MG63 (cell line): ENCODE results near the gene SPSB1. TPM values are rescaled to one million over a fixed set of nuclear protein-coding genes. Genes with fewer than 3 reads are reported as not detected.
"Not testable (repeated sequence)": the region's sequence is repeated elsewhere in the genome, so short reads cannot be mapped to it uniquely, and the experiment has no call there.

Source experiments
- DNase-seq: peaks from one replicate; pipeline ENCODE4 v3.0.0-alpha.2; 2020
- H3K27me3 ChIP-seq: fragments of 250-450 bp; sonication (Bioruptor Pico); 2 replicates; pipeline ENCODE4 v1.5.1; 2020; ENCODE audit warnings: mild to moderate bottlenecking, moderate library complexity
- H3K36me3 ChIP-seq: fragments of 250-450 bp; sonication (Bioruptor Pico); 2 replicates; pipeline ENCODE4 v1.5.1; 2020; ENCODE audit warnings: mild to moderate bottlenecking, moderate library complexity
- H3K4me3 ChIP-seq: fragments of 250-450 bp; sonication (Bioruptor Pico); 2 replicates; pipeline ENCODE4 v1.5.1; 2020; ENCODE audit warnings: mild to moderate bottlenecking, moderate library complexity
- H3K9me3 ChIP-seq: fragments of 250-450 bp; sonication (Bioruptor Pico); 2 replicates; pipeline ENCODE4 v1.5.1; 2020; ENCODE audit warnings: mild to moderate bottlenecking, moderate library complexity
- total RNA-seq: library from RNA; depleted of rRNA; stranded (reverse); fragments of >200 nt; shearing (Covaris generic); gene quantifications from 2 replicates; pipeline ENCODE4 v1.2.3, GENCODE V29; 2014; ENCODE audit warnings: low replicate concordance

The SPSB1 gene
- total RNA-seq, 1 experiment from 2014 or later, result 11.4 TPM

DNA sequence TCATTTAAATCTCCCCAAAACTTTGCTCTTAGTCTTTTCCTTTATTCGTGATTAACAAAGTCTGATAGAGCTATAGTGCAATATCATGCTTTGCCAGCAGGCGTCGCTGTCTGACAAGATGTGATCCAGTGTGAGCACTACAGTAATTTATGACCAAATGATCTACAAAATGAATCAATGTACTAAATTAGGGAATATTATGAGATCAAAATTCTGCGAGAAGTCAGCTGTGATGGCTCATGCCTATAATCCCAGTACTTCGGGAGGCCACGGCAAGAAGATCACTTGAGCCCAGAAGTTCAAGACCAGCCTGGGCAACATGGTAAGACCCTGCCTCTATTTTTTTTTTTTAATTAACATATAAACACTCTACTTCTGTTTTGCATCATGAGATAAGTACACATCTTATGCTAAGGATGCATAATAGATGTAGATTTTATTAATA lies 3.6 kb upstream of the SPSB1 start:
- no peaks in the 10 kb centered on the region for H3K36me3 ChIP-seq
- no peaks in the 10 kb centered on the region for H3K27me3 ChIP-seq
- DNase-seq, result peak; percentile 64
- peaks cover 20% of the 10 kb centered on the region for H3K9me3 ChIP-seq
- H3K4me3 ChIP-seq, result no peak overlapping the region

DNA sequence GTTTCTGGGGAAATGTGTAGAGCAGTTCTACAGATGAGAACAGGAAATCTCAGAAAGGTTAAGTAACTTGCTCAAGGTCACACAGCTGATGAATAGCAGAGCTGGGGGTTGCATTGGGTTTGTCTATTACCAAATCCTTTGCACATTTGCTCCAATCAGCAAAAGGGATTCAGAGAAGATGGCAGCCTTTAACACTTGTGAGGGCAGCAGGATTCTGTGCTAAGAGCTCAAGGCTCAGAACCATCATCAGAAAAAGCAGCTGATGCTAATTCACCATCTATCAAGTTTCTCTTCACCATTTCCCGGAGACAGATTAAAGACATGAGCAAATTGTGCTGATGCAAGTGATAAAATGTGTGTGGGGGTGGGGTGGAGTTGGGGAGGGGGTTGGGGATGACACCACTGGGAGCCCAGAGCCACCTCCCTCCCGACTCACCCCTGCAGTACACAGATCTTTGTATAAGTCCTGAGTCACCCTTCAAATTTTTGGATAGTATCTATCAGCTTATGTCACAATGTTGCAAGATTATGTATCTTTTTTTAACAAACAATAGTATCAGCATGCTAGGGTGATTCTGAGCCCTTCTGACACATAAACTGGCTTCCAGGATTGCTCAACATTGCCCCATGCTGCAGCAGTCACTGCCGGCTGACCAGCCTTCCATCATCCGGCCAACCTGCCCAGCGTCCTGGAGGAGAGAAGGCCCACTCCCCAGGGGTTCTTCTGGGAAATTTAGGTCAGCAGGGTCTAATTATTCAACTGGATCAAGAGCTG lies 2.8 kb upstream of the SPSB1 start:
- Histone ChIP-seq H3K9me3 (peaks cover 15% of the 10 kb centered on the region), H3K4me3 (no peak overlapping the region), H3K27me3 (no peaks in the 10 kb centered on the region), H3K36me3 (no peaks in the 10 kb centered on the region)
- DNase-seq, result peak; percentile 87

DNA sequence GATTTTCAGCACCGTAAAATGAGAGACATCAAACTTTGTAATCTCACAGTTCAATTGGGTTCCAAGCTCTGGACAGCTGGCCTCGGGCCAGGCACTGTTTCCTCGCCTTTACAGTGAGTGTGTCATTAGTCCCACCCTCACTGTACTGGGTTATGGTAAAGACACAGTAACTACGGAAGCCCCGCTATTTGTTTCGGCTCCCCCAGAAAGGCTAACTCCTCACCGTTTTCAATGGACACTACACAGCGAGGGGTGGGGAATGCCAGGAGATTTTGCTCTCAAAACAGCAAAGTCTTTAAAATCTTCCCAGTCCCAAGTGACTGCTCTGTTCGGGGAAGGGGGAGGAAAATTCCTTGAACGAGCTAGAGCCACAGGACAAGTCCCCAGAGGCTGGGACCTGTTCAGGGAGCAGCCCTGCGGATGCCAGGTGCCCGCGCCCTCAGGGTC lies 757 bp upstream of the SPSB1 start:
- DNase-seq, result peak; percentile 46
- Histone ChIP-seq H3K9me3 (peaks cover 15% of the 10 kb centered on the region), H3K36me3 (peaks cover 3% of the 10 kb centered on the region; the same call in 1 of the 2 replicates), H3K27me3 (no peaks in the 10 kb centered on the region), H3K4me3 (peak overlapping the region; percentile 37; the same call in 1 of the 2 replicates)

DNA sequence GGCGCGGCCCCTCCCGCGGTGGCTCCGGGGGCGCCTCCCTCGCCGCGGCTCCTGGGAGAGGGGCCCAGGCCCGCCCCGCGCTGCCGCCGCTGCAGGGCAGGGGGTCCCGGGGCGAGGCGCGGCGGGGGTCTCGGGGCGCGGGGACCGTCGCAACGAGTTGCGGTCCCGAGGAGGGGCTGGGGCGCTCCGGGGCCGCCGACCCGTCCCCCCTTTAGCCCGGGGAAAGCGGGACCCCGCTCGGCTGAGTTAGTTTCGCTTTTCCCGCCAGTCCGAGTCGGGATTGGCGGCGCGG lies 493 bp downstream of the SPSB1 start:
- peak overlapping the region; percentile 88 for H3K4me3 ChIP-seq
- no peak for DNase-seq

DNA sequence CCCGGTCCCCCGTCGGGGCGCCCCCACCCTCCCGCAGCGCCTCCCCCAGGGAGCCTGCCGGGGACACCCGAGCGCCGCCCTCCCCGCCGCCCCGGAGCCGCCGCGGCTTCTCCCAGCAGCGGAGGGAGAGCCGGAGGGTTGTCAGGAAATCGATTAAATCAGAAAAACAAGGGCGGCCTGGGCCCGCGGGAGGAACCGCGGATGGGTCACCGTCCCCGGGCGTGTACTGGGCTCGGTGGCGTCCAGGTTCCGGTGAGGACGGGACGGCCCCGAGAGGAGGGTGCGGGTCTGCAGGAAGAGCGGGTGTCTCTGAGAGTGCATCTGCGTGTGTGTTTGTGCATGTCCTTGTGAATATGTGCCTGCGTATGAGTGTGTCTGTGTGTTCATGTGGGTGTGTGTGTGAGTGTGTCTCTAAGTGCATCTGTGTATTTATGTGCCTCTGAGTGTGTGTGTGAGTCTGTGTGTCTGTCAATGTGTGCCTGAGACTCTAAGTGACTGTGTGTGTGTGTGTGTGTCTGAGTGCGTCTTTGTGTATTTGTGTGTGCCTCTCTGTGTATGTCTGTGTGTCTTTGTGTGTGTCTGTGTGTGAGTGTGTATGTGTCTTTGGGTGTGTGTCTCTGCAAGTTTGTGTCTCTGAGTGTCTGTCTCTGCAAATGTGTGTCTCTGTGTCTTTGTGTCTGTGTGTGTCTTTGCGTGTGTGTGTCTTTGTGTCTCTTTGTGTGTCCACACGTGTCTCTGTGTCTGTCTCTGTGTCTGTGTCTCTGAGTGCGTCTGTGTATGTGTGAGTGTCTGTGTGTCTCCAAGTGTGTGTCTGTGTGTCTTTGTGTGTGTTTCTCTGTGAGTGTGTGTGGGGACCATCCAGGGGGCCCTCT lies 1.1 kb downstream of the SPSB1 start:
- peak; percentile 55 for DNase-seq
- Histone ChIP-seq H3K9me3 (peaks cover 2% of the 10 kb centered on the region), H3K36me3 (peaks cover 3% of the 10 kb centered on the region), H3K27me3 (no peaks in the 10 kb centered on the region), H3K4me3 (peak overlapping the region; percentile 88)

More for the DNA sequence above, 493 bp downstream of the SPSB1 start:
- peaks cover 3% of the 10 kb centered on the region for H3K36me3 ChIP-seq
- no peaks in the 10 kb centered on the region for H3K27me3 ChIP-seq
- H3K9me3 ChIP-seq, result peaks cover 8% of the 10 kb centered on the region

DNA sequence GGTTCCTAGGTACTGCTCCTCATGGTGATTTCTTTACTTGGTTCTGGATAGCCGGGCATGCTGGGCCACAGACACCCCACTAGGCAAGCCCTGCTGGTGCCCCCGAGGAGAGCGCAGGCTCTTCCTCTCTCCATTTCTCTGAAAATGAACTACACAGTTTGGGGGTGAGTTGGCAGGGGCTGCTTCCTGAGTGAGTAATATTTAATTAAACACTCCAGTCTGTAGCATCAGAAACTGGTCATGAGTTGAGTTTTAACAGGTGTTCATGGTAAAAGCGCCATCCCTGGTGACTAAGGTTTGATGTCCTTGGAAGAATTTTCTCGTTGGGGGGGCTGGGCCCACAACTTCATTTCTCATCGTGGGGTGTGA lies 1.7 kb downstream of the SPSB1 start:
- DNase-seq, result peak; percentile 76
- Histone ChIP-seq H3K36me3 (peaks cover 3% of the 10 kb centered on the region), H3K9me3 (no peaks in the 10 kb centered on the region; the same call in 1 of the 2 replicates), H3K4me3 (peak overlapping the region; percentile 88), H3K27me3 (no peaks in the 10 kb centered on the region)

DNA sequence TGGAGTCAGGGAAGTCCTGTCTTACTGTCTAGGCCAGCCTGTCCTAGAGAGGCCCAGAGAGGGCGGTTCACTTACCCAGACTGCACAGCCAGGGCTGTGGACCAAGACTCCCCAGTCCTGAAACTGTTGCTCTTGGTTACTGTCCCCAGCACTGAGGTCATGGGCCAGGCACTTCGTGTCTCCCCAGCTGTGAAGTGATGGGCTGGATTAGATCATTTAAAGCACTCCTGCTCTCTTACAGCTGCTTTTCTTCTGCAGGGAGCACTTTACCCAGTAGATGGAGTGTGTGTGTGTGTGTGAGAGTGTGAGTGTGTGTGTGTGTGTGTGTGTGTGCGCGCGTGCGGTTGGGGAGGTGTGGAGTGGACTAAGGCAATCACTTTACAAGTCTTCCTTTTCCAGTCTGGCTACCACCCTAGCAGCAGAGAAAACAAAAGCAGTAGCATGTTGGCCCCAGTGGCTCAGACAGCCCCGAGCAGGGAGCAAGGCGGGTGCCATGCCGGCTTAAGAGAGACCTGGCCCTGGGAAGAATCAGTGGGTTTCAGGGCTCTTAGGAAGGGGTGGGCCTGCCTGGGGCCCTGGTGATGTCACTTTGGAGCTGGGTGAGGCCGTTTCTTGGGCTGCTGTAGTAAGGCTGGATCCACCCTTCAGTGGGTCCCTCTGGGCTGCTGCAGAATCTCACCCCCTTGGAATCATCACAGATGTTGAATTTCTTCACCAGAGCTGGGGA lies 2.4 kb downstream of the SPSB1 start:
- DNase-seq, result no peak
- Histone ChIP-seq H3K27me3 (no peaks in the 10 kb centered on the region), H3K4me3 (peak overlapping the region; percentile 88; the same call in 1 of the 2 replicates), H3K36me3 (peaks cover 3% of the 10 kb centered on the region), H3K9me3 (no peaks in the 10 kb centered on the region)

DNA sequence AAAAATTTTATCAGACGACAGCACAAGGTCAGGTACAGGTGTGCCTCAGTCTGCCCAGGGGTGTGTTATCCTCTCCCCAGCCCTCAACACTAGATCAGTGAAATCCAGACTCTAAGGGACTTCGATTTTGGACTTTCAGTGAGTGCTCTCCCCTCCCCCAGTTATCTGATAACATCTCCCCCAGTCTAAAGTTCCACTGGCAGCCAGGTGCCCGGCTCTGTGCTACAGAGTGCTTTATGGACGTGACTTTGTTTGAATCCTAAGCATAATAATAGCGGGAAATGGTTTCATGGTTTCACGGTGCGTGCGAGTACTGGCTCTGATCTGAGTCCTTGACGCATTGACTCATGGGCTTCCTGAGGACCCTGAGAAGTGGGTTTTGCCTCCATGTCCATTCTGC lies 3.2 kb downstream of the SPSB1 start:
- H3K4me3 ChIP-seq, result no peak overlapping the region
- H3K9me3 ChIP-seq, result no peaks in the 10 kb centered on the region
- peaks cover 8% of the 10 kb centered on the region for H3K36me3 ChIP-seq
- no peak for DNase-seq
- no peaks in the 10 kb centered on the region for H3K27me3 ChIP-seq

DNA sequence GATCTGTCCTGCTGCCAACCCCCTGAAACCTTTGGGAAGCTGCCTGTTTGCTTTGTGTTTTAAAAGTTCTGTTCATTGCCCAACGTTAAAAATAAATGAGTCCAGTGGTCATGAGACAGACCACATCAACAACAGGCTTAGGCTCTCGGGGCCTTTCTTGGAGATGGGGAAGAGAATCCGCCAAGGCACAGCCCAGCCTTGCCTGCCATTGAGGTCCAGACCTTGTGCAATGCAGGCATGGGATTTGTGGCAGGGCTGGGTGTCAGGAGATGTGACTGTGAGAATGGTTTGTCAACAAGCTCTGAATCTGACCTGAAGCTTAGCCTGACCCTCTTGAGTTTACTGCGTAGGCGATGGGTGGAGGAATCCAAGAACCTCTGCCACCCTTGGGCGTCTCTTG lies 4.2 kb downstream of the SPSB1 start:
- H3K4me3 ChIP-seq, result no peak overlapping the region

DNA sequence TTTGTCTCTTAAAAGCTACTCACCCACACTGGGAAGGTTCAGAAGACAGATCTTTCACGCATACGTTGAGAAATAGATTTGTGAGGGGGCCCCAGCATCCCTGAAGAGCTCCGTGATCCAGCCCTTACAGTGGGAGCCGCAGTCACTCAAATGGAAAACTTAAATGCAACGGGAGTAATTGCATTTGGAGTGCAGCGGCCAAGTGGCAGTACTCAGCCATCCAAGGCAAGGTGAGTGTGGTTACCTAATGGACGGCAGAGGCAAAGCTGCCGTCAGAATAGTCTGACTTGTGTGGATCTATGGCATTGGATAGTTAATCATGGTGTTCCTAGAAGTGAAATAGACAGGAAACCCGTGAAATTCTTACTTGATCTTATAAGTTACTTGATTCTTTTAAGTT lies 5.1 kb downstream of the SPSB1 start:
- Histone ChIP-seq H3K36me3 (peaks cover 14% of the 10 kb centered on the region), H3K9me3 (no peaks in the 10 kb centered on the region), H3K4me3 (no peak overlapping the region), H3K27me3 (no peaks in the 10 kb centered on the region)
- DNase-seq, result no peak

More for the DNA sequence above, 4.2 kb downstream of the SPSB1 start:
- no peaks in the 10 kb centered on the region for H3K9me3 ChIP-seq
- no peaks in the 10 kb centered on the region for H3K27me3 ChIP-seq
- peaks cover 13% of the 10 kb centered on the region for H3K36me3 ChIP-seq
- no peak for DNase-seq

DNA sequence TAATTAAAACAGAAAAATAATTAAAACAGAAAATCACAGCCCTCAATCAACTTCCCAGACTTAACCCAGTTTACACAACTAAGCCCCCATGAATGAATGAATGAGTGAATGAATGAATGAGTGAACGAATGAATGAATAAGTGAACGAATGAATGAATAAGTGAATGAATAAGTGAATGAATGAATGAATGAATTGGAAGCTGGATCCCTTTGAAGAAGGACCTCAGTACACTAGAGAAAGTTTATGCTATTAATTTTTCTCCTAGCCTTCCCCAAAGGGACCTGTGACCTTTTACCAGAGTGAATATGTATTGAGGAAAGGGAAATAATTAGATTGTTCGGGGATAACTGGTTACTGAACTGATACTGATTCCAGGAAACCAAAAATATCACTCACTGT lies 5.6 kb downstream of the SPSB1 start:
- Histone ChIP-seq H3K27me3 (no peaks in the 10 kb centered on the region), H3K36me3 (peaks cover 14% of the 10 kb centered on the region), H3K9me3 (no peaks in the 10 kb centered on the region), H3K4me3 (no peak overlapping the region)
- no peak for DNase-seq

DNA sequence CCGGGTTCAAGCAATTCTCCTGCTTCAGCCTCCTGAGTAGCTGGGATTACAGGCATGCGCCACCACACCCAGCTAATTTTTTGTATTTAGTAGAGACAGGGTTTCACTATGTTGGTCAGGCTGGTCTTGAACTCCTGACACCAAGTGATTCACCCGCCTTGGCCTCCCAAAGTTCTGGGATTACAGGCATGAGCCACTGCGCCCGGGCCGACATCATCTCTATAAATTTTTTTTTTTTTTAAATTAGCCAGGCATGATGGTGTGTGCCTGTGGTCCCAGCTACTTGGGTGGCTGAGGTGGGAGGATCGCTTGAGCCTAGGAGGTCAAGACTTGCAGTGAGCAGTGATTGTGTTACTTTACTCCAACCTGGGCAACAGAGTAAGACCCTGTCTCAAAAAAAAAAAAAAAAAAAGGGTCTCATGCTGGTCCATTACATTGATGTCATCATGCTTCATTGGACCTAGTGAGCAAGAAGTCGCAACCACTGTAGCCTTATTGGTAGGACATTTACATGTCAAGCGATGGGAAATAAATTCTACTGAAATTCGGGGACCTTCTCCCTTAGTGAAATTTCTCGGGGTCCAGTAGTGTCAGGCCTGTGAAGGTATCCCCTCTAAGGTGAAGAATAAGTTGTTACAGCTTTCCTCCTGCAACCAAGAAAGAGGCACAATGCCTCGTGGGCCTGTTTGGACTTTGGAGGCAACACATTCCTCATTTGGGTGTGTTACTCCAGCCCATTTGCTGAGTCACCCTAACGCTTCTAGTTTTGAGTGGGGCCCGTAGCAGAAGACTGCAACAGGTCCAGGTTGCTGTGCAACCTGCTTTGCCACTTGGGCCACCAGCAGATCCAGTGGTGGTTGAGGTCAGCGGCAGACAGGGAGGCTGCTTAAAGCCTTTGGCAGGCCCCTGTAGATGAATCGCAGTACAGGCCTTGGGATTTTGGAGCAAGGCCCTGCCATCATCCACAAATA lies 7.2 kb downstream of the SPSB1 start:
- H3K27me3 ChIP-seq, H3K9me3 ChIP-seq, H3K4me3 ChIP-seq: not testable (repeated sequence)
- peaks cover 14% of the 10 kb centered on the region for H3K36me3 ChIP-seq
- peak; percentile 81 for DNase-seq

DNA sequence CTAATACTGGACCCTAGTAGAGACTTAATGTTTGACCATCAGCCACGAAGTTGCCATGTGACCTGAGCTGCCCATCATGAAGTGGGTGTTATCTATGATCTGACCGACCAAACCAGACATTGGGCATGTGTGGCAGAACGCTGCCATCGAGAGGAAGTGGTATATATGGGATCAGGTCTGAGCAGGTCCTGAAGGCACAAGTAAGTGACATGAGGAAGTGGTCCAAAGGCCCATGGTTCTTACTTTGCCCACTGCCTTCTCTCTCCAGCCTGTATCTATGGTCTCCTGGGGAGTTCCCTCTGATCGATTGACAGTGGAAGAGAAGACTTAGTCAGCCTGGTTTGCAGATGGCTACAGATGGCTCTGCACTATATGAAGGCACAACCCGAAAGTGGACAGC lies 7.9 kb downstream of the SPSB1 start:
- DNase-seq, result no peak
- no peaks in the 10 kb centered on the region for H3K9me3 ChIP-seq
- H3K27me3 ChIP-seq, result no peaks in the 10 kb centered on the region
- peaks cover 14% of the 10 kb centered on the region for H3K36me3 ChIP-seq
- no peak overlapping the region for H3K4me3 ChIP-seq

DNA sequence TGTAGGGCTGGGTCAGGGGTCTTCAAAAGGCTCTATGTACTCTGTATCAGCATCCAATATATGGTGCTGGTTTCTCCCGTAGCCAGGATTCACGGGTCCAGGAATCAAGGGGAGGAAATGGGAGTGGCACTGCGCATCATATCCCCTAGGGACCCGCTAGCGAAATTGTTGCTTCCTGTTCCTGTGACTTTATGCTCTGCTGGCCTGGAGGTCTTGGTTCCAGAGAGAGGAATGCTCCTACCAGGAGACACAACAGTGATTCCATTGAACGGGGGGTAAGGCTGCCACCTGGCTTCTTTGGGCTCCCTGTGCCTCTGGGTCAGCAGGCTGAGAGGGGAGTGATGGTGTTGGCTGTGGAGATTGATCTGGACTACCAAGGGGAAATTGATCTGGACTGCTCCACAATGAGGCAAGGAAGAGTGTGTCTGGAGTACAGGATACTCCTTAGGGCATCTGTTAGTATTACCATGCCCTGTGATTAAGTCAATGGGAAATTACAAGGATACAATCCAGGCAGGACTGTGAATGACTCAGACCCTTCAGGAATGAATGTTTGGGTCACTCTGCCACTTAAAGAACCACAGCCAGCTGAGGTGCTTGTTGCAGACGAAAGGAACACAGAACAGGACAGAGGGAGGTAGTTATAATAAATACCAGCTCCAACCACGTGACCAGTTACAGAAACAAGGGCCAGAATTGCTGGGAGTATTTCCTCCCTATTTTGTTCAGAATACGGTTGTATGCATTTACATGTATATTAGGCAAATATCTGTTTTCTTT lies 10.2 kb downstream of the SPSB1 start:
- no peak overlapping the region for H3K4me3 ChIP-seq
- no peaks in the 10 kb centered on the region for H3K9me3 ChIP-seq
- H3K36me3 ChIP-seq, result peaks cover 10% of the 10 kb centered on the region
- DNase-seq, result peak; percentile 75
- no peaks in the 10 kb centered on the region for H3K27me3 ChIP-seq

DNA sequence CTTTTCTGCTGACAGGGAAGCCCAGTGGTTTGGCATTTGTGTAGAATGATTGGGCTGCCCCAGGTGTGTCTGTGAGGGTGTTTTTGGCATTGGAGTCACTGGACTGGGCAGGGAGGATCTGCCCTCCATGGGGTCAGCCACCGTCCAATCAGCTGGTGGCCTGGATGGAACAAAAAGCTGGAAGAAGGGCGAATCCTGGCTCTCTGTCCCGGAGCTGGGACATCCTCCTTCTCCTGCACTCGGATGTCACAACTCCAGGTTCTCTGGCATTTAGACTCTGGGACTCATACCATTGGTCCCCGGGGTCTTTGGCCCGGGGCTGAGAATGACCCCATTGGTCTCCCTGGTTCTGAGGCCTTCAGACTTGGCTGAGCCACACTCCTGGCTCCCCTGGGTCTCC lies 11.2 kb downstream of the SPSB1 start:
- H3K4me3 ChIP-seq, result no peak overlapping the region
- no peak for DNase-seq
- H3K36me3 ChIP-seq, result peaks cover 10% of the 10 kb centered on the region
- no peaks in the 10 kb centered on the region for H3K27me3 ChIP-seq
- no peaks in the 10 kb centered on the region for H3K9me3 ChIP-seq
